CD4-positive, alpha-beta T cell treated with Interleukin-2 at 100 ng/mL for 4 hours (primary cell): ENCODE results near the gene PGAP6.
A peak's percentile ranks its signal among the peaks of the same experiment; 100 is the strongest.
"Not testable (repeated sequence)": the region's sequence is repeated elsewhere in the genome, so short reads cannot be mapped to it uniquely, and the experiment has no call there.

Experiments
- DNase-seq: peaks from one replicate; pipeline ENCODE4 v3.0.0-alpha.2; 2020; ENCODE audit warnings: low spot score

PGAP6 gene, protein sequence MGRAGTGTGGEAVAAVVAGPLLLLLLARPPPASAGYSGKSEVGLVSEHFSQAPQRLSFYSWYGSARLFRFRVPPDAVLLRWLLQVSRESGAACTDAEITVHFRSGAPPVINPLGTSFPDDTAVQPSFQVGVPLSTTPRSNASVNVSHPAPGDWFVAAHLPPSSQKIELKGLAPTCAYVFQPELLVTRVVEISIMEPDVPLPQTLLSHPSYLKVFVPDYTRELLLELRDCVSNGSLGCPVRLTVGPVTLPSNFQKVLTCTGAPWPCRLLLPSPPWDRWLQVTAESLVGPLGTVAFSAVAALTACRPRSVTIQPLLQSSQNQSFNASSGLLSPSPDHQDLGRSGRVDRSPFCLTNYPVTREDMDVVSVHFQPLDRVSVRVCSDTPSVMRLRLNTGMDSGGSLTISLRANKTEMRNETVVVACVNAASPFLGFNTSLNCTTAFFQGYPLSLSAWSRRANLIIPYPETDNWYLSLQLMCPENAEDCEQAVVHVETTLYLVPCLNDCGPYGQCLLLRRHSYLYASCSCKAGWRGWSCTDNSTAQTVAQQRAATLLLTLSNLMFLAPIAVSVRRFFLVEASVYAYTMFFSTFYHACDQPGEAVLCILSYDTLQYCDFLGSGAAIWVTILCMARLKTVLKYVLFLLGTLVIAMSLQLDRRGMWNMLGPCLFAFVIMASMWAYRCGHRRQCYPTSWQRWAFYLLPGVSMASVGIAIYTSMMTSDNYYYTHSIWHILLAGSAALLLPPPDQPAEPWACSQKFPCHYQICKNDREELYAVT

DNA sequence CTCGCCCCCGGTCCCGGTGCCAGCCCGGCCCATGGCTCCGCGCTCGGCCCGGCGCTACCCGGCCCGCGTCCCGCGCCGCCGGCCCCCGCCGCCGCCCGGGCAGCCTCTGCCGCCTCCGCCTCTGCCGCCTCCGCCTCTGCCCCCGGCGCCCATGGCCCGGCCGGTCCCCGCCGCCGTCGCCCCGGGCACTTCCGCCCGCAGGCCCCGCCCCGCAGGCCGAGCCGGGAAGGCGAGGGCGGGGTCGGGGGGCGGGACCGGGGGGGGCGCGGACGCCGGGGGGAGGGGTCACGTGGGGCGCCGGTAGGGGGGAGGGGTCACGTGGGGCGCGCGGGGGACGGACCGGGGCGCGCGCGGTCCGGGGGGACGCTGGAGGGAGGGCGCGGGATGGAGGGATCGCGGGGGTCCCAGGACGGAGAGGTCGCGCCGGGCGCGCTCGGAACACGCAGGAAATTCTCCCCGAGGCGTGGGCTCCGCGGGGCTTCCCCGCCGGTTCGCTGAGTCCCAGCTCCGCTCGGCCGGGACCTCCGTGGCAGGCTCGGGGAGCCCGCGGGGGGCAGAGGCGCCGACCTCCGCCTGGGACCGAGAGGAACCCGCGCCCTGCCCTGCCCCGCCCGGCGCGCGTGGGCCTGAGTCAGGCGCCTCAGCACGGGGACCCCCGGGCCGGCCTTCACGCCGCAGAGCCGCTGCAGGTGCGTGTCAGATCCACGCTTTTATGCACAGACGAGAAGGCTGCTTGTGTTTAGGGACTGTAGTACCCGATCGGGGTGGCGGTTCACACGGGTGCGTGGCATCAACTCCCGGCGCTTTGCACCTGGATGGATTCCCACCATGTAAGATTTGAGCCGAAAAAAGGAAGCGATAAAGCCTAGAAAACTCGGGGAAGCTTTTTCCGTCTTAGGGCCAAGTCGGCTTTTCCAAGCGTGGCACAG lies at the start of gene PGAP6:
Gene PGAP6, minus strand, starts transcription at position 190 of the 929 bp plus-strand sequence. Its CDS starts 157 bp downstream, at position 33.
- peak; percentile 60 for DNase-seq

GRCh38 chr16:430904-431303 lies 49.1 kb upstream of the PGAP6 start:
- no peak for DNase-seq

DNA sequence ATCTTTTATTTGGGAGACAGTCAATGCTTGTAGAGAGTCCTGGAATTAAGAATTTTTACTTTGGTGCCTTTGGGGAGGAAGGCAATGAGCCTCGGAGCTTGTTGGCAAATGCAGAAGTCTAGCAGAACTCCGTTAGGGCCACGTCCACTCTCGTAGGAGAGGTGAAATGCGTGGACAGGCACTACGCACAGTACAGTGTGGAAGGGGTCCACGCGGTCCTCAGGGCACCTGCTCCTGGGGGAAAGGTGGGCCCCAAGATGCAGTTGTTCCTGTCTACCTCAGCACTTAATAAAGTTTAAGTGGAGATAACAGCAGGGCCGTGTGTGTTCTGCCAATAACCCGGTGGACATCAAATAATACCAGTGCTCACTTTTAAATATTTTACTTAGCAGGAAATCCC lies 45.5 kb upstream of the PGAP6 start:
- no peak for DNase-seq

DNA sequence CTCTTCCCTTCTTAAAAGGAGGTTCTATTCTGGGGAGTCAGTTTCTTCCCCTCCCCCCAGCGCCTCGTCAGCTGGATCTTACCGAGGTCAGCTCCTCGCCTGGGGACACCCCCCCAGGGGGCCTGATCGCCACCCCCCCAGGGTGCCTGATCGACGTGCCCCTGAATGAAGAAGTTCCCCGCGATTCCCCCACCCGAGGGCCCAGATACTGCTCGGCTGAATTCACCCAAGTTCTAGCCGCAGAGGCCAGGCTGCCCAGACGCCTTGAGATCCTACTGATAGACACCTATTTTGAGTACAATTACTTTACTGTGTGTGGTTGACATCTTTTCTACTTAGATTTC lies 45.1 kb upstream of the PGAP6 start:
- DNase-seq = no peak

DNA sequence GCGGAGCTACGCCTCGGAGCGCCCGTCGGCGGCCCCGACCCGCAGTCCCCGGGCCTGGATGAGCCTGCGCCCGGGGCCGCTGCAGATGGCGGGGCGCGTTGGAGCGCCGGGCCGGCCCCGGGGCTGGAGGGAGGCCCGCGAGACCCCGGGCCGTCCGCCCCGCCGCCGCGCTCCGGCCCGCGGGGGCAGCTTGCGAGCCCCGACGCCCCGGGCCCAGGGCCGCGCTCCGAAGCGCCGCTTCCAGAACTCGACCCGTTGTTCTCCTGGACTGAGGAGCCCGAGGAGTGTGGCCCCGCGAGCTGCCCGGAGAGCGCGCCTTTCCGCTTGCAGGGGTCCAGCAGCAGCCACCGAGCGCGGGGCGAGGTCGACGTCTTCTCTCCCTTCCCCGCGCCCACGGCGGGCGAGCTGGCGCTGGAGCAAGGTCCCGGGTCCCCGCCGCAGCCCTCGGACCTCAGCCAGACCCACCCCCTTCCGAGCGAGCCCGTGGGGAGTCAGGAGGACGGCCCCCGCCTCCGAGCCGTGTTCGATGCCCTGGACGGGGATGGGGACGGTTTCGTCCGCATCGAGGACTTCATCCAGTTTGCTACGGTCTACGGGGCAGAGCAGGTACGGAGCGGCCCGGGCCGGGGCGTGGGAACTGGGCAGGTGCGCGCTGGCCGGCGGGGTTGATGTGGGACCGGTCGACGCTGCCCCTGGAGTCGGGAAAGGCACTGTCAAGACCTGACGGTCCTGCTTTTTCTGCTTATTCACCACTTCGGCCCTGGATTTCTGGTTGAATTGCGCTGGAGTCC lies 44.5 kb upstream of the PGAP6 start:
- no peak for DNase-seq

- no peak for DNase-seq
Observed at GRCh38 chr16:425740-426114, 43.9 kb upstream of the PGAP6 start.

GRCh38 chr16:425082-425718 lies 43.4 kb upstream of the PGAP6 start, which contains the start of gene RAB11FIP3:
Gene RAB11FIP3 (plus strand): TSS chr16:425649. CDS start chr16:426007, 358 bp downstream.
- DNase-seq = peak; percentile 85

DNA sequence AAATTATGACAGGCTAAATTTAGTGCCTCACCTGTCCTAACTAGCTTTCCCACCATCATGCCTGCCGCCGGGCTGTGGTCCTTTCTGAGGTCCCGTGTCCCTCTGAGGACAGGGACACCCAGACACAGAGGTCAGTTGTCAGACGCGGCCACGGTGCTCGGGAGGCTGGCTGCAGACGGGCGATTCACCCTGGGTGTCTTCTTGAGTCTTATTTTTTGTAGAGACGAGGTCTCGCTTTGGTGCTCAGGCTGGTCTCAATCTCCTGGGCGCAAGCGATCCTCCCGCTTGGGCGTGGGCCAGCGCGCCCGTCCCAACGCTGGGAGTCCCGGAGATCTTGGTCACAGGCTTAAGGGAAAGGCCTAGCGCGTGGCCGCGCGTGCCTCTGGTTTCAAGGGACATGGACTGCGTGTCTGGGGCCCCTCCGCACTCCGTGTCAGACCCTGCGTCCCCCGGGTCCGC lies 42.9 kb upstream of the PGAP6 start:
- DNase-seq = no peak

DNA sequence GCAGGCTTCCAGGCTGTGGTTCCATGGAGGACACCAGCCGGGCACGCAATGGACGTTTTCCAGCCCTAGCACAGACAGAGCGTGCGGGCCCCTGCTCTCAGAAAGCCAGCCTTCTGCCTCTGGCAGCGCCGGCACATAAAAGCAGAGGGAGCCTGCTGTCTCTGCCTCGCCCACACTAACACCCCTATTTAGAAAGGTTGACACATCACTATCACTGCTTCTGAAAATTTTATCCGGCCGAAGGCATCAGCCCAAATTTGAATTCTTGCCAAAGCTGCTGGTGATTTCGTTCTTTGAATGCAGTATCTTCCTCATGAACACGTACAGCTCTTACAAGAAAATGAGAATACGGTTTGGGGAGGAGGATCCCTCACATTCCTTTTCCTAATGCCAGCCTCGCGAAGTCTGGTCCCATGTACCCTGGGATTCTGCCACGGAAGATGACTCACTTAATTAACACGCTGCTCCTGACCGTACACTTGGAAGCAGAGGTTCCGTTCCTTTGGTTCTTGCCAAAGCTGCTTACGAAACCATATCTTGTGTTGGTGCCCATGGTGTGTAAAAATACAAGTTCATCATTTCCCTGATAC lies 42.4 kb upstream of the PGAP6 start:
- no peak for DNase-seq

- DNase-seq = not testable (repeated sequence)
Observed at GRCh38 chr16:422179-422578, 40.4 kb upstream of the PGAP6 start.

DNA sequence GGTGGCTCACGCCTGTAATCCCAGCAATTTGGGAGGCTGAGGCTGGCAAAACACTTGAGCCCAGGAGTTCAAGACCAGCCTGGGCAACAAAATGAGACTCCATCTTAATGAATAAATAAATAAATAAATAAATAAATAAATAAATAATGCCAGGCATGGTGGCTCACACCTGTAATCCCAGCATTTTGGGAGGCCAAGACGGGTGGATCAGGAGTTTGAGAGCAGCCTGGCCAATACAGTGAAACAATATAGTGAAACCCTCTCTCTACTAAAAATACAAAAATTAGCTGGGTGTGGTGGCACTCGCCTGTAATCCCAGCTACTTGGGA lies 33.4 kb upstream of the PGAP6 start:
- DNase-seq = not testable (repeated sequence)

DNA sequence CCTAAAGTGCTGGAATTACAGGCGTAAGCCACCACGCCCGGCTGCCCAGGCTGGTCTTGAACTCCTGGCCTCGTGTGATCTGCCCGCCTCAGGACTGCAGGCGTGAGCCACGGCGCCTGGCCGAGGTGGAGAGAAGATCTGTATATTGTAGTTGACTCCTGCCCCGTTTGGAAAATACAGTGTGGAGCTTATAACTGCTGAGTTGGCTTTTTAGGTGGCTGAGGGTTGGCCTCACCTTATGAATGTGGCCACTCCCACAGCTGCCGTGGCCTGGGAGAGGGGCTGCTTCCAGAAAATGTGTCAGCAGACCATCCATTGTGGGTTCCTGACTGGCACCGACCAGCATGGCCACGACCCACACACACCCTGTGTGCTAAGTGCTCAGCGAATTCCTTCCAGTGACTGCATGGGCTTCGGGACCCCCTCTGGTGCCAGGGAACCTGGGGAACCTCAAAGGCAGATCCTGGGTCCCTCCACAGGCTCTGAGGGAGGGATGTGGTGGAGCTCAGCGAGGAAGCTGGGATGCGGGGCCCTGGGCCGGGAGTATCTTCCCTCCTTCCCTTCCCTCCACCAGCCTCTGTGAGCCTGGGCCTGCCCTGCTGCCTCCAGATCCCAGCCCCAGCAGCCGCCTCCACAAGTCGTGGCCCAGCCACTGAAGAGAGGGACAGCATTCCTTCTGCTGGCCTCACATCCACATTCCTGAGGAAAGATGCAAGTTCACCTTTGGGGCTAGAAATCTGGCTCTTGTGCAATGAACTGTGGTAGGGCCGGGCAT lies 32.8 kb upstream of the PGAP6 start:
- DNase-seq = no peak

DNA sequence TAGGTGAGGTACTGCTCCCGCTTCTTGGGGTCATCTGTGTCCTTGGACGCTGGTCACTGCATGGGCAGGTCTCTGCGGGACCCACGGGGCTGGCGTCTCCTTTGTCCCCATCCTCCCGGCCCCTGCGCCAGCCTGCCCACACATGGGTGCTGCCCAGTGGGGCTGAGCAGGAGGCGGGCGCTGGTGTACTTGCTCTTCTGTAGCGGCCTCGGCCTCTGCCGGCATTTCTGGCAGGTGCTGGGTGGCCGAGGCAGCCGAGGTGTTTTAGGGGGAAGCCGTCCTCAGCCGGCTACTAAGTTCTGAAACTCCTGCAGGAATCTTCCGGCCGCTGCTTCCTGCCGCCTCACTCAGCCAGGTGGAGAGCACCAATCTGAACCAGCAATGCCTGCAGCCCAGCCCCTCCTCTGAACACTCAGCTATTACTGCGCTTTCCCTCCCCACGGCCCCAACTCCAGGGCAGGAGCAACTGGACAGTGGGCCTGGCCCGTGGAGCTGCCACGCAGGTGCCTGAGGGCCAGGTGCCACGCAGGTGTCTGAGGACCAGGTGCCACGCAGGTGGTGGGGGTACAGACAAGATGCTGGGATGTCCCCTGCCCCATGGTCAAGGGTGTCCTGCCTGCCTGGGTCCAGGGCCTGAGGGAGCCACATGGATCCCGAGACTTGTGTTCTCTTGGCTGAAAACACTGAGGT lies 29.9 kb upstream of the PGAP6 start:
- no peak for DNase-seq

DNA sequence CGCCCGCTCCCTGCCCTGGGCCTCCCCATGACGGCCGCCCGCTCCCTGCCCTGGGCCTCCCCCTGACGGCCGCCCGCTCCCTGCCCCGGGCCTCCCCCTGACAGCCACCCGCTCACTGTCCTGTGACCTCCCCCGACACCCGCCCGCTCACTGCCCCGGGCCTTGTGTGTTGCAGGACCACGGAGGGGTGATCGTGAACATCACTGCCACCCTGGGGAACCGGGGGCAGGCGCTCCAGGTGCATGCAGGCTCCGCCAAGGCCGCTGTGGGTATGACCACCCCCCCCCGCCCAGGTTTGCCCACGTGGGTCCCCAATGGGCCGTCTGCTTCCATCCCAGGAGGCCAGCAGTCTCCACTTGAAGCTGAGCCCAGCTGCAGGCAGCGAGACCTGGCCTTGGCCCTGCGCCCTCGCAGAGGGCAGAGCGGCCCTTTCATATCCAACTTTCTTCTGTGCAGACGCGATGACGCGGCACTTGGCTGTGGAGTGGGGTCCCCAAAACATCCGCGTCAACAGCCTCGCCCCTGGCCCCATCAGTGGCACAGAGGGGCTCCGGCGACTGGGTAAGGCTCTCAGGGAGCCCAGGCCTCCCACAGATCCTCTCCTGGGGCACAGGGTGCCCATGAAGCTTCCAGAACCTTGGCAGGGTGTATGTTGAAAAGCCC lies 28.9 kb upstream of the PGAP6 start:
- no peak for DNase-seq

DNA sequence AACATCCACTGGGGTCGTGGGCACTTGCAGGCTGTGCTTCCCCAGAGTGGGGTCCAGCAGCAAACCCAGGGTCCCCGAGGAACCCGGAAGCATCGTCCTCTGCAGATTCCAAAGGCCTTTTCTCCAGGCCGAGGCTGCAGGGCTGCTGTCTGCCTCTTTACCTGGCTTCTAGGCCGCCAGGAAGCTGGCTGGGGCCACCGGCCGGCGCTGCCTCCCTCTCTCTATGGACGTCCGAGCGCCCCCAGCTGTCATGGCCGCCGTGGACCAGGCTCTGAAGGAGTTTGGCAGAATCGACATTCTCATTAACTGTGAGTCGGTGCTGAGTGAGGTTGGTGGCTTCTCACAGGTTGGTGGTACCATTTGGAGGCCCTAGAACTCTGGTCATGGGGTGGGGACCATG lies 25.5 kb upstream of the PGAP6 start:
- no peak for DNase-seq

- DNase-seq = no peak
Observed at GRCh38 chr16:405548-406506, 24.0 kb upstream of the PGAP6 start.

- DNase-seq = no peak
Observed at GRCh38 chr16:404971-405486, 23.3 kb upstream of the PGAP6 start.
